KG1 (cell line): ENCODE data around the gene CDH13.

Experiments used
- DNase-seq: peaks from one replicate; lab custom pipeline; 2025; lab: John Stamatoyannopoulos, UW

The CDH13 gene

DNA sequence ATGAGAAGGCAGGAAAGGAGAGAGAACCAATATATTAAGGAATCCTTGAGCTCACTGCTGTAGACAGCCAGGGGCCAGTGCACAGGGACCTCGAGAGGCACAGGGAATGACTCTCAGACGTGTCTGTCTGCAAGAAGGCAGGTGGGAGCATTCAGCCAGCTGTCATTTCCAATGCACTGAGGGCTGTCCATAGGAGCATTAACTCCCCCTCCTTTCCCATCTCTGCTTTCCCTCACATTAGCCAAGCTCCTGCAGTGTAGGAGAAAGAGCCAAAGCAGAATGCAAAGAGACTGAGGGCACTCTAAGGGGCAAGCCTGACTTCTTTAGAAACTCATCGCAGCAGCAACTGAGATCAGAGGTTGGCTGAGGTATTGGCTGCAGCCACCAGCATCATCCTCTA lies 218.3 kb downstream of the CDH13 start:
- DNase-seq, result no peak

- DNase-seq, result no peak
Observed at GRCh38 chr16:82846806-82847205, 220.0 kb downstream of the CDH13 start.

DNA sequence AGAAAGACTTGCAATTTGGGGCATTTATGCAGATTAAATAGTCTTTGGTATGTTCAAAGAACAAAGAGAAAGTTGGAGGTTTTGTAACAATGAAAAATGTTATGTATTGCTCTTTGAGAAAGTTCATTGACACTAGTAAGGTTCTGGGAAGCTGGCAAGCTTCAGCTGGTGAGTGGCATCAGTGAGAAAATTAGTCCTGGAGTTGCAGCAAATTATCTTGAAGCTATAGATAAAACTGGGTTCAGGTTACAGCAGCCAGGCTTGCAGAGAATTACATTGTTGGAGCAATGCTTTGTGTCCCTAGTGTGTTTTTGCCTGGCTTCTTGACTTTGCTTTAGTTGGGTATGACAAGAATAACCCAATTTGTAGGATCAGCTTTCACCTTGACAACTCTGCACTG lies 221.2 kb downstream of the CDH13 start:
- DNase-seq, result no peak

- DNase-seq, result no peak
Observed at GRCh38 chr16:82852388-82853008, 225.7 kb downstream of the CDH13 start.

- no peak for DNase-seq
Observed at GRCh38 chr16:82855471-82855870, 228.7 kb downstream of the CDH13 start.

DNA sequence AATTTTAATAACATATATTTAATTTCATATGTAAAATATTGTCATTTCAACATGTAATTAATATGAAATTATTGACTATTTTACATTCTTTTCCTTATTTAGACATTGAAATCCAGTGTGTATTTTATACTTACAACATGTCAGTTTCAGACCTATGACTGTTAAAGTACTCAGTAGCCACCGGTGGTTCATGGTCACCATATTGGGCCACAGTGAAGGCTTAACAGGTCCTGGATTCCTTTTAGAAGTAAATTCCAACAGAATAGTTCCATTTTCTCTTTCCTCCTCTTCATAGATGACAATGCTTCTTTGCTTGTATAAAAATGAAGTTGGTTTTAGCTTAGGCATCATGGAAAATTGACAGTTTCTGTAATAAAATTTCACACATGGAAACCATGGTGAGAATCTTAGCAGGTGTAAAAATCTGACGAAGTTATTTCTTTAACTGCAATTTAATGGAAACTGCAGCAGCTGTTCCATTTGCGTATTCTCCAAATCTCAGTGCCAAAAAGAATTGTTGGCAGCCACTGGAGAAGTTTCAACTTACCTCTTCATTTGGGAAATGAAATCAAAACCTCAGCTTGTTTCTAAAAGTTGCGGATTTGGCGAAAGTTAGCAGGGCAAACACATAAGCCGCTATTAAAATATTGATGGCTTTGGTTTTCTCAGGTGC lies 231.1 kb downstream of the CDH13 start:
- DNase-seq, result no peak

- no peak for DNase-seq
Observed at GRCh38 chr16:82859662-82860061, 232.9 kb downstream of the CDH13 start.

DNA sequence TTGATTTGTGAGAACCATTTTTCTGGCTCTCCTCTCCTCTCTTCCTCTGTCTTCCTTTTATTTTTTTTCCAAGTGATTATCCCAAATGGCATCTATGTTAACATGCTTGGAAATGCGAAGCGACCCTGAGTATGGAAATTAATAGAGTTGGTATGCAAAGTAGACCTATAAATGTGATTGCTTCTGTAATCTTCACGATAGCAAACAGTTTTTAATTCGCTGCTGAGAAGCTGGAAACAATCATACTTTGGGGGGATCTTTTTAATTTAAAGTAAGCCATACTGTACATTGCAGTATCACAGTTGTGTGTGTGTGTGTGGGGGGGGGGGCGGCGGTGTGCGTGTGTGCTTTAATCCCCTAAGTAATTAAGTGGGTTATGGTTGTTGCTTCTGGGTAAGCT lies 233.3 kb downstream of the CDH13 start:
- DNase-seq, result no peak

DNA sequence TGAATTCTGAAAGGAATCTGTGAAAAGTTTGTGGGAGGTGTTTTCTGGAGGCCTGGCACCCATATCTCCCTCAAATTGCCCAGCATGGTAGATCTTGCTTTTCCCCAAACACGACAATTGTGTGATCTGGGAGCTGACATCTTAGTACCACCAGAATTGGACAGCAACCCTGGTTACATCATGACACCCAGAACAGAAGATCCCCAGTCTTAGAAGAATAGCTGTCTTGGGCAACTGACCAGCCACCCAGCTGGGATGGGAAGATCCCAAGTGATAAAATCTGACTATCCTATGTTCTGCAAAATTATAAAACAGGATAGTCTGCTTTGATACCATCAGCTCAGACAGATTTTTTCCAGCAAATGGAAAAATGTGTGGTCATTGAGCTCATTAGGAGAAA lies 235.3 kb downstream of the CDH13 start:
- no peak for DNase-seq

DNA sequence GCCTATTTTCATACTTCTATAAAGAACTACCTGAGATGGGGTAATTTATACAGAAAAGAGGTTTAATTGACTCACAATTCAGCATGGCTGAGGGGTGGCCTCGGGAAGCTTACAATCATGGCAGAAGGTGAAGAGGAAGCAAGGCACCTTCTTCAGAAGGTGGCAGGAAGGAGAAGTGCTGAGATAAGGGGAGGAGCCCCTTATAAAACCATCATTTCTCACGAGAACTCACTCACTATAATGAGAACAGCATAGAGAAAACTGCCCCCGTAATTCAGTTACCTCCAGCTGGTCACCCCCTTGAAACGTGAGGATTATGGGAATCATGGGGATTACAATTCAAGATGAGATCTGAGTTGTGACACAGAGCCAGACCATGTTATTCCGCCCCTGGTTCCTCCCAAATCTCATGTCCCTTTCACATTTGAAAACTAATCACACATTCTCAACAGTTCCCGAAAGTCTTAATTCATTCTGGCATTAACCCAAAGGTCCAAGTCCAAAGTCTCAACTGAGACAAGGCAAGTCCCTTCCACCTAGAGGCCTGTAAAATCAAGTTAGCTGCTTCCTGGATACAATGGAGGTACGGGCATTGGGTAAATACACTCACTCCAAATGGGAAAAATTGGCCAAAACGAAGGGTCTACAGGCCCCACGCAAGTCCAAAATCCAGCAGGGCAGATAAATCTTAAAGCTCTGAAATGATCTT lies 237.7 kb downstream of the CDH13 start:
- no peak for DNase-seq

DNA sequence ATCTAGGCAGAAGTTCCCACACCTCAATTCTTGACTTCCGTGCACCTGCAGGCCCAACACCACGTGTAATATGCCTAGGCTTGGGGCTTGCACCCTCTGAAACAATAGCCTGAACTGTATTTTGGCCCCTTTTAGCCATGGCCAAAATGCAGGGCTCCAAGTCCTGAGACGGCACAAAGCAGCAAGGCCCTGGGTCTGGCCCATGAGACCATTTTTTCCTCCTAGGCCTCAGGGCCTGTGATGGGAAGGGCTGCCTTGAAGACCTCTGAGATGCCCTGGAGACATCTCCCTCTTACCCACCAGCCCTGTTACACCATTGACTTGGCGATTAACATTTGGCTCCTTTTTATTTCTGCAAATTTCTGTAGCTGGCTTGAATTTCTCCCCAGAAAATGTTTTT lies 238.6 kb downstream of the CDH13 start:
- DNase-seq, result no peak

DNA sequence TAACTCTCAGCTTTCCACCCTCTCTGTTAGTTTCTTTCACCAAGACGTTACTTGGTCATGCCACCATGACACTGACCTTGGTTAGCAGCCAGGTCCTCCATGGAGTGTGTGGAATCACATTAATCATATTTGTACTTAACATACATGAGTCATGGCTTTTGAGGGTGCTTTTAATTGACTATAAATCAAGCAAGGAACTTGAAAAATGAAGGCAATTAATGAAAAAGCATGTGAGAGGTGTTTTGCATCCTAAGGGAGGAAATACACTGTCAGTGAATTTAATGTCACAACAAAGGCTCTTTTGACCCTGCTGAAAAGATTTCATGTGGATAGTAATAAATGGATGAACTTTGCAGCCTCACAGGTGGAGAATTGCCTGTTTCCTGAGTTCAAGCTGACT lies 240.7 kb downstream of the CDH13 start:
- DNase-seq, result no peak

GRCh38 chr16:82874271-82874670 lies 247.5 kb downstream of the CDH13 start:
- DNase-seq, result no peak

DNA sequence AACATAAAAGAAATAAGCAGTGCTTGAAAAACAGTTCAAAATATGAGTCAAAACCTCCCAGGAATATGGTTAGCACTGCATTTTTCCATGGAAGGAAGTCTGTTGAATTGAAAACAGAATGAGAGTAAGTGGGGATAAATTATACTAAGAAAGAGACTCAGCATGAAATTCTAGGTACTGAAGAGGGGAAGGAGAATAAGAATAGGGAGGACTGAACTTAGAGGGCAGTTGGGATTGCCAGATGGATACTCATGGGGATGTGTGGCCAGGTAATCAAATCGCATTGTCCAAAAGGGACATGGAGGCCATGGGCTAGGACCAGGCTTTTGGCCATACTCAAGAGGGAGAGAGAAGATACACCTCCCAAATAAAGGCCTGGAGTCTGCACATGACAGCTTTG lies 247.9 kb downstream of the CDH13 start:
- no peak for DNase-seq

- no peak for DNase-seq
Observed at GRCh38 chr16:82876951-82877350, 250.2 kb downstream of the CDH13 start.

DNA sequence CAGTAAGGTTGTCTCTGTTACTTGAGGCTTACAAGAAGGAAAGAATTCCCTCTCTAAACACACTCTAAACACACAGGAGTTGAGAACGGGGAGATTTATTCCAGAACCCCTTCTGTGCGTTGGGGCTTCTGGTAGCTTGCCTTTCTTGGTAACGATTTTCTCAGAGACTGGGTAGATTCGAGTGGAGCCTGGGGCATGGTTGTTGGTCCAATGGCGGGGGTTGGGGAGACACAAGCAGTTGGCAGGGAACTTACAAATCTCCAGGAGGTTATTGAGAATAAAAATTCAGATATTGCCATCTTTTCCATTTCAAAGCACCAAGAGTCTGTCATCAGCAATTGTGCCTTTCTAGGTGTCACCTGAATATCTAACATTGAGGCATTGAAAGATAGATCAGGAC lies 251.7 kb downstream of the CDH13 start:
- no peak for DNase-seq

GRCh38 chr16:82880346-82880745 lies 253.6 kb downstream of the CDH13 start:
- DNase-seq, result no peak

DNA sequence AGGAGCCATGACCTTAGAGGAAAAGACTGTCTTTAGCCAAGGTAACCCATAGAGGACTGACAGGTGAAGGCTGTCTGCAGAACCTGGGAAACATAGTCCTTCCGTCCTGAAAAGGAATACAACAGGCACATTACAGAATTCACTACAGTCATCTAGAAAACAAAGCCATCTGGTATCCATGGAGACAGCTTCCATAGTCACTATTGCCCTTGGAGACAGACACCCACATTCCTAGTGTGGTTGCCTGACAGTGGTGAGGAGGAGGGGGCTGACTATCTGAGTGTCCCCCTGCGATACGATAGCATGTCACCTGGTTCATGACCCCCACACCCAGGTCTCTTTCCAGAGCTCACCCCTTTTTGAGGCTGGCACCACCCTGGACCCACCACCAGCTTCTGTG lies 254.7 kb downstream of the CDH13 start:
- no peak for DNase-seq

DNA sequence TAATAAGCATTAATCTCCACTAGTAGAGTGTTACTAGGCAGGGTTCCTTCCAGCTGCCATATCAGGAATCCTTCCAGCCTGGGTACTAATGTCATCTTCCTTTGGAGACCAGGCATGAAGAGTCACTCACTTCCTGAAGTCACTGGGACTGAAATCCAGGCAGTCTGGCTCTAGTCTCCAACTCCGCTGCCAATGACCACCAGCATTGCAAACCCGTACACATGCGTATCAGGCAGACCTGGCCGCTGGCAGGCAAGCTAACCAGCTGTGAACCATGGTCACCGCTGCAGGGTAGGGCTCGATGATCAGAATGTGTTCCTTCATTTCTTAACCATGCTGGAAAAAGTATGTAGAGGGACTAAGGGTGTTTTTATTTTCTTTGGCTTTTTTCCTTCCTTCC lies 255.5 kb downstream of the CDH13 start:
- no peak for DNase-seq

GRCh38 chr16:82882982-82883835 lies 256.4 kb downstream of the CDH13 start:
- no peak for DNase-seq

DNA sequence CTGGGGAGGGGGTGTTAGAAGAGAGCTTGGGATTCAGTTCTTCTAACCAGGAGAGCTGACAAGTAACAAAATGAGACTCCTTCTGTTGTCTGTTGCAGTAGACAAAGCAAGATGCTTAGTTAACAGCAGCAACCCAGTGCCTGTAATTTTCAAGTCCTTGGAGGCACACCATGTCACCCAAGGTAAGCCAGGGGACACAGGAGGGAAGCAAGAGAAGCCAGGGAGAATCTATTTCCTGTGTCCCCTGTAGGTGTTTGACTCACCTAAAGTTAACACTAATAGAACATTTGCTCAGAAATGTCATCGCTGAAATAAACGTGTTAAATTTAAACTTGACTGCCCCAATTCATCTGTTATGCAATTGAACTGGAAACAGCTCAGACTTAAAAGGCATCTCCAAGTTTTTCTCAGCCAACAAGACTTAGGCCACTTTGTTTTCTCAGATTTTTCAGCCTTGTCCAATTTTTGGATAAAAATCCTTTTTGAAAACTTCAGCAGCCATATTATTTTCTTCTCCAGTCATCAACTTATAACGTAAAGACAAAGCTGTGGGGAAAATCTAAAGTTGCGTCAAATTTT lies 257.6 kb downstream of the CDH13 start:
- no peak for DNase-seq

- no peak for DNase-seq
Observed at GRCh38 chr16:82886146-82886545, 259.4 kb downstream of the CDH13 start.
